Measurements from ENCODE around the gene LCT. TPM values are rescaled to one million over a fixed set of nuclear protein-coding genes. Genes with fewer than 3 reads are reported as not detected.
"Not testable (repeated sequence)": the region's sequence is repeated elsewhere in the genome, so short reads cannot be mapped to it uniquely, and the experiment has no call there.

The LCT gene
- total RNA-seq (not detected), polyA plus RNA-seq (ENCODE audit: insufficient read depth in 1 of 8, insufficient read length in 8 of 8, low replicate concordance in 1 of 8) (1 to 10 TPM in 1 of 8 donors, under 1 TPM in 3, not detected in 4; 0.03 to 3.1 (median 0.35) TPM)
- long read RNA-seq, donor 1: 0 reads
- long read RNA-seq, donor 2: 0 reads
- long read RNA-seq, donor 3: 0 reads
- long read RNA-seq, donor 4: 0 reads
- long read RNA-seq, donor 5: 0 reads
- long read RNA-seq, donor 6: 0 reads
- long read RNA-seq, donor 7: 0 reads
- long read RNA-seq, donor 8: 0 reads
- long read RNA-seq, donor 9: 0 reads
- long read RNA-seq, donor 10: 0 reads
- long read RNA-seq, donor 11: 0 reads

GRCh38 chr2:135836596-135837270 lies at the start of gene LCT:
Gene LCT (minus strand): TSS chr2:135837184. CDS start chr2:135837169, 15 bp downstream.
- no peak within 1 kb of the TSS for H3K27ac ChIP-seq (ENCODE audit: low read length)

GRCh38 chr2:135885709-135886108 lies 48.7 kb upstream of the LCT start:
- 66% methylated on average over 3 of the region's 4 CpGs for WGBS (ENCODE audit: insufficient coverage)
- Histone ChIP-seq H3K4me3 (ENCODE audit: low read length) (no peak overlapping the region), H3K4me1 (ENCODE audit: control insufficient read depth, insufficient read depth, low read length) (no peaks in the 10 kb centered on the region), H3K27ac (ENCODE audit: low read length) (no peak overlapping the region), H3K9me3 (replicated peaks; ENCODE audit: control insufficient read depth, low read depth, low read length) (peaks cover 2% of the 10 kb centered on the region), H3K36me3 (ENCODE audit: control insufficient read depth, insufficient read depth, low read length) (no peaks in the 10 kb centered on the region), H3K27me3 (ENCODE audit: control insufficient read depth, insufficient read depth, low read length) (no peaks in the 10 kb centered on the region)
- no peak for DNase-seq

More at GRCh38 chr2:135836596-135837270, at the start of gene LCT:
- Histone ChIP-seq H3K4me1 (ENCODE audit: control insufficient read depth, insufficient read depth, low read length) (no peaks in the 10 kb centered on the region), H3K36me3 (ENCODE audit: control insufficient read depth, insufficient read depth, low read length) (no peaks in the 10 kb centered on the region), H3K27me3 (ENCODE audit: control insufficient read depth, insufficient read depth, low read length) (no peaks in the 10 kb centered on the region), H3K4me3 (ENCODE audit: low read length) (no peak within 1 kb of the TSS), H3K9me3 (replicated peaks; ENCODE audit: control insufficient read depth, low read depth, low read length) (no peaks in the 10 kb centered on the region)
- WGBS (ENCODE audit: insufficient coverage): 91% methylated on average over 11 of the region's 12 CpGs
- no peak for DNase-seq

GRCh38 chr2:135882415-135882814 lies 45.4 kb upstream of the LCT start:
- H3K4me3 ChIP-seq (ENCODE audit: low read length): no peak overlapping the region
- H3K36me3 ChIP-seq (ENCODE audit: control insufficient read depth, insufficient read depth, low read length): no peaks in the 10 kb centered on the region
- H3K27ac ChIP-seq (ENCODE audit: low read length): no peak overlapping the region
- WGBS (ENCODE audit: insufficient coverage): 17% methylated on average over 1 of the region's 3 CpGs
- H3K4me1 ChIP-seq (ENCODE audit: control insufficient read depth, insufficient read depth, low read length): no peaks in the 10 kb centered on the region
- H3K9me3 ChIP-seq (replicated peaks; ENCODE audit: control insufficient read depth, low read depth, low read length): no peaks in the 10 kb centered on the region
- DNase-seq: no peak
- H3K27me3 ChIP-seq (ENCODE audit: control insufficient read depth, insufficient read depth, low read length): no peaks in the 10 kb centered on the region

GRCh38 chr2:135876770-135877169 lies 39.8 kb upstream of the LCT start:
- Histone ChIP-seq H3K27ac (ENCODE audit: low read length) (peak overlapping the region; percentile 31), H3K4me3 (ENCODE audit: low read length) (peak overlapping the region; percentile 81), H3K4me1 (ENCODE audit: control insufficient read depth, insufficient read depth, low read length) (peaks cover 10% of the 10 kb centered on the region)
- H3K27me3 ChIP-seq (ENCODE audit: control insufficient read depth, insufficient read depth, low read length); H3K9me3 ChIP-seq (replicated peaks; ENCODE audit: control insufficient read depth, low read depth, low read length); H3K36me3 ChIP-seq (ENCODE audit: control insufficient read depth, insufficient read depth, low read length); DNase-seq: not testable (repeated sequence)
- 84% methylated on average over 8 of the region's 15 CpGs for WGBS (ENCODE audit: insufficient coverage)

- no peaks in the 10 kb centered on the region for H3K9me3 ChIP-seq (replicated peaks; ENCODE audit: control insufficient read depth, low read depth, low read length)
- peaks cover 10% of the 10 kb centered on the region for H3K4me1 ChIP-seq (ENCODE audit: control insufficient read depth, insufficient read depth, low read length)
- DNase-seq: peak; percentile 99
- H3K27ac ChIP-seq (ENCODE audit: low read length): peak within 1 kb of the TSS; percentile 84
- H3K4me3 ChIP-seq (ENCODE audit: low read length): peak within 1 kb of the TSS; percentile 81
- WGBS (ENCODE audit: insufficient coverage): under 1% methylated on average over 66 of the region's 71 CpGs
- H3K36me3 ChIP-seq (ENCODE audit: control insufficient read depth, insufficient read depth, low read length): peaks cover 8% of the 10 kb centered on the region
- H3K27me3 ChIP-seq (ENCODE audit: control insufficient read depth, insufficient read depth, low read length): no peaks in the 10 kb centered on the region
These were observed 39.2 kb upstream of the LCT start, which contains the start of gene MCM6 for GRCh38 chr2:135876066-135876711. Gene MCM6 (minus strand): TSS chr2:135876443. CDS start chr2:135876365, 78 bp downstream.

GRCh38 chr2:135875491-135876065 lies 38.6 kb upstream of the LCT start:
- WGBS (ENCODE audit: insufficient coverage): 0% methylated on average over 22 of the region's 26 CpGs

GRCh38 chr2:135874777-135875365 lies 37.9 kb upstream of the LCT start:
- WGBS (ENCODE audit: insufficient coverage): 65% methylated on average over 9 of the region's 19 CpGs
- no peaks in the 10 kb centered on the region for H3K27me3 ChIP-seq (ENCODE audit: control insufficient read depth, insufficient read depth, low read length)
- DNase-seq: no peak
- peak overlapping the region; percentile 81 for H3K4me3 ChIP-seq (ENCODE audit: low read length)
- peaks cover 10% of the 10 kb centered on the region for H3K4me1 ChIP-seq (ENCODE audit: control insufficient read depth, insufficient read depth, low read length)
- no peaks in the 10 kb centered on the region for H3K9me3 ChIP-seq (replicated peaks; ENCODE audit: control insufficient read depth, low read depth, low read length)
- H3K36me3 ChIP-seq (ENCODE audit: control insufficient read depth, insufficient read depth, low read length): peaks cover 15% of the 10 kb centered on the region
- no peak overlapping the region for H3K27ac ChIP-seq (ENCODE audit: low read length)

More at GRCh38 chr2:135875491-135876065, 38.6 kb upstream of the LCT start:
- peaks cover 12% of the 10 kb centered on the region for H3K36me3 ChIP-seq (ENCODE audit: control insufficient read depth, insufficient read depth, low read length)
- H3K9me3 ChIP-seq (replicated peaks; ENCODE audit: control insufficient read depth, low read depth, low read length): no peaks in the 10 kb centered on the region
- peaks cover 10% of the 10 kb centered on the region for H3K4me1 ChIP-seq (ENCODE audit: control insufficient read depth, insufficient read depth, low read length)
- no peaks in the 10 kb centered on the region for H3K27me3 ChIP-seq (ENCODE audit: control insufficient read depth, insufficient read depth, low read length)
- peak overlapping the region; percentile 84 for H3K27ac ChIP-seq (ENCODE audit: low read length)
- H3K4me3 ChIP-seq (ENCODE audit: low read length): peak overlapping the region; percentile 81
- DNase-seq: no peak

GRCh38 chr2:135870571-135870970 lies 33.6 kb upstream of the LCT start:
- DNase-seq: no peak
- WGBS (ENCODE audit: insufficient coverage): no CpG with 5 or more reads among the region's 1 CpG
- Histone ChIP-seq H3K27me3 (ENCODE audit: control insufficient read depth, insufficient read depth, low read length) (no peaks in the 10 kb centered on the region), H3K9me3 (replicated peaks; ENCODE audit: control insufficient read depth, low read depth, low read length) (no peaks in the 10 kb centered on the region), H3K36me3 (ENCODE audit: control insufficient read depth, insufficient read depth, low read length) (peaks cover 33% of the 10 kb centered on the region), H3K4me3 (ENCODE audit: low read length) (no peak overlapping the region), H3K27ac (ENCODE audit: low read length) (no peak overlapping the region), H3K4me1 (ENCODE audit: control insufficient read depth, insufficient read depth, low read length) (peaks cover 8% of the 10 kb centered on the region)

- no peaks in the 10 kb centered on the region for H3K4me1 ChIP-seq (ENCODE audit: control insufficient read depth, insufficient read depth, low read length)
- peaks cover 44% of the 10 kb centered on the region for H3K36me3 ChIP-seq (ENCODE audit: control insufficient read depth, insufficient read depth, low read length)
- no peak overlapping the region for H3K4me3 ChIP-seq (ENCODE audit: low read length)
- H3K27me3 ChIP-seq (ENCODE audit: control insufficient read depth, insufficient read depth, low read length): no peaks in the 10 kb centered on the region
- H3K27ac ChIP-seq (ENCODE audit: low read length): no peak overlapping the region
- WGBS (ENCODE audit: insufficient coverage): no CpG with 5 or more reads among the region's 6 CpGs
- H3K9me3 ChIP-seq (replicated peaks; ENCODE audit: control insufficient read depth, low read depth, low read length): no peaks in the 10 kb centered on the region
- DNase-seq: no peak
These were observed 26.2 kb upstream of the LCT start for GRCh38 chr2:135863233-135863632.

All from muscle of leg (tissue), 16 donors.